ENCODE results near the gene MRPL55. TPM values are rescaled to one million over a fixed set of nuclear protein-coding genes. Genes with fewer than 3 reads are reported as not detected.
A peak's percentile ranks its signal among the peaks of the same experiment; 100 is the strongest.

MRPL55 gene
- total RNA-seq, 1 donor from 2014 or later = 73.5 TPM

DNA sequence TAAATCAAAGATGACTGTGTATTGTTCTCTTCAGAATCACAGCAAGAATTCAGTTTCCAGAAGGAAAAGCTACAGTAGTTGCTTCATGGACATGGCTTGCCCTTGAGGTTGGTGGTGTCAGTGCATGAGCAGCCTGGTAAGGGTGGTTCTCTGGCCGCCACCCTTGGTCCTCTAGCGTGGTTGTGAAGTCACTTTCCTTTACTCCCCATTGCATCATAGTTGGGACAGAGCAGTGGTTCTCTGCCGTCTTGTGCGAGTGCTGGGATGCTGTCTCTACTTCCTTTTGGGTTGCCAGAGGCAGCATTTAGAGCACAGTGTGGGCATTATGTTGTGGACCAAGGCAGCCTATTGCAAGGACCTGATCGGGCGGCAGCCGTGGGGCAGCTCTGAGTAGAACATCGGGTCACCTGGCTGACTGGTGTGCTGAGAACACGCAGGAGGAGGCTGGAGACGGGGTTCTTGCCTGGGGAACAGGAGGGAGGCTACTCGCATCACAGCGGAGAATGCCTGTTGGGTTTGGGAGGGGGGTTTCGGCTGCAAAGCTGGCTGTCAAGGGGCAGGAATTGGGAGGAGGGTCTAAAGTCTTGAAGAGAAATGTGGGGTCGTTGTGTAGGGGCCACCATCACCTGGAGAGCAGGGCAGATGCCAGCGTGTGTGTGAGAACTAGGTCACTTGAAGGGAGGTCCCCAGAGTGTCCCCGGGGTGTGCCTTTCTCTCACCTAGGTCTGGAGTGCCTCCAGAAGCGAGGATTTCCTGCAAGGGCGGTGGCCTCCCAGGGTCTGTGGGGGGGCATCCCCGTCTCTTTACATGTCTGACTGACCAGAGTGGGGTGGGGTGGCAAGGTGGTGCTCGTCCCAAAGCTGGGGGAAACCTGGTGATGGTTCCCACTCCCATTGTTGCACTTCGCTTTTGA, 20.3 kb downstream of the MRPL55 start:
- Histone ChIP-seq H3K36me3 (ENCODE audit: control insufficient read depth, insufficient read depth, low read length) (no peaks in the 10 kb centered on the region), H3K4me3 (ENCODE audit: low read depth, low read length) (no peak overlapping the region), H3K27me3 (ENCODE audit: control insufficient read depth, insufficient read depth, low read length) (no peaks in the 10 kb centered on the region)
- TF ChIP-seq, protein P1, sequence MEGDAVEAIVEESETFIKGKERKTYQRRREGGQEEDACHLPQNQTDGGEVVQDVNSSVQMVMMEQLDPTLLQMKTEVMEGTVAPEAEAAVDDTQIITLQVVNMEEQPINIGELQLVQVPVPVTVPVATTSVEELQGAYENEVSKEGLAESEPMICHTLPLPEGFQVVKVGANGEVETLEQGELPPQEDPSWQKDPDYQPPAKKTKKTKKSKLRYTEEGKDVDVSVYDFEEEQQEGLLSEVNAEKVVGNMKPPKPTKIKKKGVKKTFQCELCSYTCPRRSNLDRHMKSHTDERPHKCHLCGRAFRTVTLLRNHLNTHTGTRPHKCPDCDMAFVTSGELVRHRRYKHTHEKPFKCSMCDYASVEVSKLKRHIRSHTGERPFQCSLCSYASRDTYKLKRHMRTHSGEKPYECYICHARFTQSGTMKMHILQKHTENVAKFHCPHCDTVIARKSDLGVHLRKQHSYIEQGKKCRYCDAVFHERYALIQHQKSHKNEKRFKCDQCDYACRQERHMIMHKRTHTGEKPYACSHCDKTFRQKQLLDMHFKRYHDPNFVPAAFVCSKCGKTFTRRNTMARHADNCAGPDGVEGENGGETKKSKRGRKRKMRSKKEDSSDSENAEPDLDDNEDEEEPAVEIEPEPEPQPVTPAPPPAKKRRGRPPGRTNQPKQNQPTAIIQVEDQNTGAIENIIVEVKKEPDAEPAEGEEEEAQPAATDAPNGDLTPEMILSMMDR (IDR thresholded peaks at IDR 0.05; ENCODE audit: insufficient read depth, low read length, poor library complexity, severe bottlenecking) = no peak
- no peak for DNase-seq (ENCODE audit: low read depth)

DNA sequence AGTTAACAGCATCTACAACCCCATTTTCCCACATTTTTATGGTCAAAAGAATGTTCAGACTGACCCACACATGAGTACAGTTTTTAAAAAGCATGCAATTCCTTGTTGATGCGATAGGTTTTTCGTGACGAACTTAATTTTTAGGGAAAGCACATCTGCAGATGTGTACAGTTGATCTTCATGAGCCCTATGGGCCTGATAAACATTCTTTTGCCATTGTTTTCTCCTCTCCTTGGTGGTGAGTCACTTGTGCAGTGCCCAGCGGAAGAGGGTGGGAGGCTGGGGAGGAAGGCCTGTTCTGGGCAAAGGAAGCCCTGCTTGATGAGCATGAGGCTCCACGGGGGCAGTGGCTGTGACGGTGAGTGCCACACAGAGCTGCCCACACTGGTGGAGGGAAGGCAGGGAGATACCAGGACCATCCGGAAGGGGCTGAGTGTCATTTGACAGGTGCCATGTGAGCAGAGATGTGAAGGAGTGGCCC, 21.3 kb downstream of the MRPL55 start:
- DNase-seq (ENCODE audit: low read depth) = peak; percentile 52
- Histone ChIP-seq H3K27me3 (ENCODE audit: control insufficient read depth, insufficient read depth, low read length) (no peaks in the 10 kb centered on the region), H3K36me3 (ENCODE audit: control insufficient read depth, insufficient read depth, low read length) (no peaks in the 10 kb centered on the region), H3K4me3 (ENCODE audit: low read depth, low read length) (no peak overlapping the region)
- TF ChIP-seq, protein P1 (IDR thresholded peaks at IDR 0.05; ENCODE audit: insufficient read depth, low read length, poor library complexity, severe bottlenecking) = no peak

DNA sequence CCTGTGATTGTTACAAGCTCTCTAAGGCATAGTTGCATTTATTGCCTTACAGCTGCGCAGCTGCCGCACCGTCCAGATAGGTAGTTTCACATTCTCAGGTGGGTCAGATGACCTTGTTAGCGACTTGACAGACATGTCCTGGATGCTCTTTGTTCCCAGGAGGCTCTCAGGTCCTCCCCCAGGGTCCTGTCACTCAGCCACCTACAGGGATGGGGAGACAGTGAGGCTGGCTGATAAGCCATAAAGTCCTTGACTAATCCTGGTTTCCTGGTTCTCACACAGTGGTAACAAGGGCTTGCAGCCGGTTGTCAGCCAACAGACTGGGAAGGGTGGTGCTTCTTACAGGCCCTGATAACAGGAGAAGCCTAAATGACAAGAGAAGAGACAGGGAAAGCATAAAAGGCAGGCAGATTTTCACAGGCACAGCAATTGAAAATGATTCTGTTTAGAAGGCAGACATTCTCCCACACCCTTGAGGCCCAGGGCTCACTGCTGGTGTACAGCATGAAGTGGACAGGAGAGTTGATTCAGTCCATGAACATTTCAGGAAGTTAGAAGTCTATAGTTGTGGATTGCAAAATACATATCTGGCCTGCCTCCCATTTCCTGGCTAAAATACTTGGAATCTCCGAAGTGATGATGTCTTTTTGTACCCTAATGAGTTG, 23.7 kb downstream of the MRPL55 start:
- TF ChIP-seq, protein P1 (IDR thresholded peaks at IDR 0.05; ENCODE audit: insufficient read depth, low read length, poor library complexity, severe bottlenecking) = no peak
- no peak for DNase-seq (ENCODE audit: low read depth)

DNA sequence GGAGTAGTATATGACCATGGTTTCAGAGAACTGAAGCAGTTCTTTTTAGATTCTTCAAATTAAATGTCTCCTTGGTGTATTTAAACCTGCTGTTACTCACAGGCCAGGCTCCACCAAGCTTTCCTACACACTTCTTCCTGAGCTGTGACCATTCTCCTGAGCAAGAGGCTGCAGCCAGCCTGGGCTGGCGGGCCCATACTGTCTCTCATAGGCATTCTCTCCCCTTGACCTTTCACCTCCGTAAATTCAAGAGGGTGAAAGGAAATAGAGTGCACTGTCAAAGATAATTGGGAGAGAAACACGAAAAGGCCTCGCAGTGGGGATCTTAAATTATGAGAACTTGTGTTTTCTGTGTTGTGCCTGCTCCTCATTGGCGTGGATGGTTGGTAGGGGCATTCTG, 24.3 kb downstream of the MRPL55 start:
- no peak for DNase-seq (ENCODE audit: low read depth)
- TF ChIP-seq, protein P1 (IDR thresholded peaks at IDR 0.05; ENCODE audit: insufficient read depth, low read length, poor library complexity, severe bottlenecking) = no peak
- H3K36me3 ChIP-seq (ENCODE audit: control insufficient read depth, insufficient read depth, low read length) = no peaks in the 10 kb centered on the region
- no peaks in the 10 kb centered on the region for H3K27me3 ChIP-seq (ENCODE audit: control insufficient read depth, insufficient read depth, low read length)
- no peak overlapping the region for H3K4me3 ChIP-seq (ENCODE audit: low read depth, low read length)

More for the DNA sequence above, 23.7 kb downstream of the MRPL55 start:
- Histone ChIP-seq H3K36me3 (ENCODE audit: control insufficient read depth, insufficient read depth, low read length) (no peaks in the 10 kb centered on the region), H3K4me3 (ENCODE audit: low read depth, low read length) (no peak overlapping the region), H3K27me3 (ENCODE audit: control insufficient read depth, insufficient read depth, low read length) (no peaks in the 10 kb centered on the region)

DNA sequence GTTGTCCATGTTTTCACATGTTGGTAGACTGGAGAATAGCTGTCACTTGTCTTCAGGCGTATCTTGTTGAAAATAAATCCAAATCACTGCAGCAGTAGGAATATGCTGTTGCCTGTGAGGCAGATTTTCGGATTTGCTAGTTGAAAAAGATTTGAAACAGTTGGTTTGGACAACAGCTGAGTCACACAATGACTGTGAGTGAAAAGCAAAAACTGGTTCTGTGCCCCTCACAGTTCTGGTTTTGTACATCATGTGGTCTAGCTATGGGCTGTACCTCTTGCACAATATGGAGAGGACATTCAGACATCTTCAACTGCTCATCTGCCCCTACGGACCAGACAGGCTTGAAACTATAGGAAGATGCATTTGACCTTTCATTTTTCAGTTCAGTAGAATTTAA, 24.8 kb downstream of the MRPL55 start:
- no peaks in the 10 kb centered on the region for H3K36me3 ChIP-seq (ENCODE audit: control insufficient read depth, insufficient read depth, low read length)
- DNase-seq (ENCODE audit: low read depth) = no peak
- peak overlapping the region; percentile 97 for H3K4me3 ChIP-seq (ENCODE audit: low read depth, low read length)
- TF ChIP-seq, protein P1 (IDR thresholded peaks at IDR 0.05; ENCODE audit: insufficient read depth, low read length, poor library complexity, severe bottlenecking) = no peak
- H3K27me3 ChIP-seq (ENCODE audit: control insufficient read depth, insufficient read depth, low read length) = no peaks in the 10 kb centered on the region
